ENCODE results near the gene CCNI2.
"Not testable (repeated sequence)": the region's sequence is repeated elsewhere in the genome, so short reads cannot be mapped to it uniquely, and the experiment has no call there.

CCNI2 gene

DNA sequence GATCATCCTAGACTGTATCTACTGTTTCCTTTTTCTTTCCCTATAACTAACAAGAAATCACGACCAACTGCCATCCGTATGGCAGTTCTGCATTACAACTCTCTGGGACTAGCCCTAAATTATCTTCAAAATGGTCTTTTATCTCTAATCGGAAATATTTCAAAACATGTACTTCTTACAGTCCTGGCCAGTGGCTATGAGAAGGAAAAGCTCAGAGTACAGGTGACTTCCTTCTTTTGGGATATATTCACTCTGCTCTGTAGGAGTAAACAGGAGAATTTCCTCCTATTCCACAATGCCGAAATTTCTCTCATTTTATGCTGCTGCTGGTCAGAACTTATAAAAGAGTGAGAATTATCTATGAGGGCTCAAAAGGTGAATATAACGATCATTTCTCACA lies 31.6 kb downstream of the CCNI2 start:
- no peak for DNase-seq

DNA sequence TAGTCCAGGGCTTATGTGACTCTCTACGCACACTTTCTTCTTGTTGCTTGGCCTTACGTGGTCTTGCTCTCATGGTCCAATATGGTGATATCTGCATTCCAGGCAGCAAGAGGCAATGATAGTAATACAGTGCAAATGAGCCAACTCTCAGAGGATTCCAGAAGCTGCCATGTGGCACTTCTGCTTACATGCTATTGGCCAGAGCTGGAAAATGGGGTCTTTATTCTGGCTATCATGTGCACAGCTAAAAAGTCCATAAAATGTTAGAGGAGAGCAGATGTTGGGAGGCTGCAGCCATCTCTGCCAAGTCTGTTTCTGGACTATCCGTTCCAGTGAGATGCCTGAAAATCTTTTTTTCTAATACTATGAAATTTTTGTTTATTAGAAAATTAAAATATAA lies 32.7 kb downstream of the CCNI2 start:
- peak in 39 of 56 donors; percentile 17 to 90 (median 60) for DNase-seq

GRCh38 chr5:132780577-132780976 lies 33.4 kb downstream of the CCNI2 start:
- no peak for DNase-seq

GRCh38 chr5:132781029-132781428 lies 33.8 kb downstream of the CCNI2 start:
- DNase-seq = no peak

DNA sequence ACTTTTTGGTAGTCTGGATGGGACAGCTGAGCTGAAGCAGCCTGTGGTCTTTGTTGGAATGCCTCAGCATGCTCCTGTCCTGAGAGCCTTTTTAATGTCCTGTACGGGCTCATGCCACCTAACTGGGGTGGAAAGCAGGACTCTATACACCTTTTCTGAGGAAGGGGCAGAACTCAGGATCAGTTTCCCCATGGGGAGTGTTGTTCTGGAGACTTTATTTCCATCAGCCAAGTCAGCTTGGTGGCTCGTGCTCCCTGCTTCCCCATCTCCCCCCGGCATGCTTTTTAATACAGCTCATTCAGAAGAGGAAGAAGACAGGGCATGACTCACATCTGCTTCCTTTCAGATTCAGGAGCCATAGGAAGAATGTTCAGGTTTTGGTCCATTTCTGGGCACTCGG lies 34.9 kb downstream of the CCNI2 start:
- DNase-seq = peak in 3 of 56 donors; percentile 21 to 41 (median 24)

DNA sequence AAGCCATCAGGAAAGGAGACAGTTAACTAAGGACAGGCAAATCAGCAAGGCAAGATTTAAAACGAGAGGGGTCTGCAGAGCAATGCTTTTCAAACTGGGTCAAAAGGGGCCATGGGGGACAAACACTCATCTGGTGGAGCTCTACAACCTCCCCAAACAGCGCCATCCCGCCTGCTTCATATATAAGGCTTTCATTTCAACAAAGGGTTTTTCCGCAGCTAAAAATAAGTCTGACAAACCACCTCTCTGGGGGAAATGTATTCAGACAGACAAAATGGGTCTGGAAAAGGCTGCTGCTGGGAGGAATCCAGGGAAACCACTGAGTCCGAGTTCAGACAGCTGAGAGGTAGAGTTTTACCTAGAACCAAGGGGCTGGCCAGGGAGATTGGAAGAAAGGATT lies 38.1 kb downstream of the CCNI2 start:
- DNase-seq = no peak

DNA sequence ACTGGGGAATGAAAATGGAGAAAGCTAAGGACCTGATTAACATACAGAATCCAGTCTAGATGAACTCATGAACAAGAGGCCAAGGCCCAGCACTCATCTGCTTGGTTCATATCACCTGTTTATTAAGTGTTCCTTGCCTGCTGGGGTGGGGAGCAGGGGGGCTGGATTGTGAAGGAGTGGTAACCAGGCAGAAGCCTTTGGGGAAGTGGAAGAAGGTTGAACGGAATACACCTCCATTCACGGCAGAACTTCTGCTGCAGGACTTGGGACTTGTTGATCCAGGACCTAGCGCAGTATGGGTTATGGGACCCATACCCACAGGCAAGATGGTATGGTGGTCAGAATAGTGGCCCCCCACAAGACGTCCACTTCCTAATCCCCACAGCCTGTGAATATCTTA lies 38.6 kb downstream of the CCNI2 start:
- DNase-seq = no peak

DNA sequence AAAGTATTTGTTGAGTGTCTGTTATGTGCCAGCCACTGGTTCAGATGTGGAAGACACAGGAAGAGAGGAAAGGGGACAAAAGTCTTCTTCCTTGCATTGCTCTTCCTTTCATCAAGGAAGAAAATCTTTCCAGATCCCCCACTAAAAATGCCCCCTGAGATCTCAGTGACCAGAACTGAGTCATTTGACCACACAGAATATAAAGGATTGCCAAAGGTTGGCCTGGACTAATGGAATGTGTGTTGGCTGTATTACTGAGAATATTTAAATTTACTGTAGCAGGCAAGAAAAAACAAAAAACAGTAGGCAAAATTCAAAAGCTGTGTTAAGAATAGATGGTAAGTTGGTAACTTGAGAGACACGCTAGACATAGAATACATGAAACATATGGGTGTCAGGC lies 39.9 kb downstream of the CCNI2 start:
- DNase-seq = no peak

GRCh38 chr5:132788508-132788907 lies 41.3 kb downstream of the CCNI2 start:
- no peak for DNase-seq

DNA sequence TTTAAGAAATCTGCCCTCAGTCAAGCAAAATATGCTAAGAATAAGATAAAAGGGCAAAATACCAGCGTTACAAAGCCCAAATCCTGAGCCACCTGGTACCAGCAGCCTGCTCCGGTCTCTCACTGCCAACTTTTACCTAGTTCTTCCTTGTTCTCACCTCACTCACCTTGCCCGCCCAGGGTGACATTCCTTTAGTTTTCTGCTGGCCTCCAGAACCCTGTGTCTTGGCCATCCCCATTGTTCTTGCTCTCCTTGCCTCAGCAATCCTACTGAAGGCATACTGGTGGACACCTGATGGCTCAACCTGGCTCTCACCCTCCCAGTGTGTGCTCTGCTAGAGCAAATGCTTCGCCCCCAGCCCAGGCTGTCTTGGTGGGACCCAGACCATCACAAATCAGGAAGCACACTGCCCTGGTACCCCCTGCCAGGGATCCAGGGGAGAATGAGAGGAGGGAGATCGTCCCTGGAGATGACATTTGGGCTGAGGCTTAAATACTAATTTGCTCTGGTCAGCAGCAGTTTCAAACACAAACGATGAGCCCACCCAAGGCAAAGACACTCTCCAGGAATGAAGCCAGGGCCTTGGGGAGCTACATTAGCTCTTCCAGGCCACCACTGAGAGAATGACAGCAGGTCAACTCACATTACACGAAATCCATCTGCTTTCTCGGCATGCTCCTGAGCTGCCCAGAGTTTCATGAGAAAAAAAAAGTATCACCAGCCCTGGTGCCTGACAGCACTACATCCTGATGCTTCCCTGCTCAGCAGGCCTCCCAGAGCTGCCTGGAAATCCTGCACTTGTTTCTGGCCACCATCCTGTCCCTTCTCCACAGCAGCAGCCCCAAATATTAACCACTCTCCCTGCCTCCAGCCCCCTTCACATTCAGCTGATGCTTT lies 42.0 kb downstream of the CCNI2 start:
- no peak for DNase-seq

DNA sequence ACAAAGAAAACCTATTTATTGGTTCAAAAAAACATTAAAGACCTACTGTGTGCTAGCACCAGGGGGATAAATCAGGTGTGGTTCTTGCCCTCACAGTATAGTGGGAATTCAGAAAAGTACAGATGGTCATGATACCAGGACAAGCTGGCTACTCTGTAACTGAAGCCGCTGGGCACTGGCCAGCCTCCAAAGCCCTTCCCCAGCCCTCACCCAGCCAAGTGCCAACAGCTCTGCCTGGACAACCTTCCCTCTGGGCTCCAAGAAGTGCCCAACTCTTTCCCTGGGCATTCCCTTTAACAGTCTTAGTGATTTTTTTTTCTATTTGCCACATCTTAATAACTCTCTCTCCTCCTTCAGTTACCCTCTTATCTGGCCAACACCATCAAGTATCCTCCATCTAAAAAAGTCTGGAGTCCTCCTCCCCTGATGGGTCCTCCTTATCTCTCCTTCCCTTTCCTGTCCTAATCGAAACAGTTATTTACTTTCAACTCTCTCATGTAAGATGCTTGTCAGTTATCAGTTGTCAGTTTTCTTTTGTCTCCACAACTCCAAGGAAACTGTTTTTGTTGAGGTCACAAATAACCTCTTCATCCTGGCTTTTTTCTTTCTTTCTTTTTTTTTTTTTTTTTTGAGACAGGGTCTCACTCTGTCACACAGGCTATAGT lies 43.1 kb downstream of the CCNI2 start:
- DNase-seq = peak in 19 of 56 donors; percentile 25 to 76 (median 49)

DNA sequence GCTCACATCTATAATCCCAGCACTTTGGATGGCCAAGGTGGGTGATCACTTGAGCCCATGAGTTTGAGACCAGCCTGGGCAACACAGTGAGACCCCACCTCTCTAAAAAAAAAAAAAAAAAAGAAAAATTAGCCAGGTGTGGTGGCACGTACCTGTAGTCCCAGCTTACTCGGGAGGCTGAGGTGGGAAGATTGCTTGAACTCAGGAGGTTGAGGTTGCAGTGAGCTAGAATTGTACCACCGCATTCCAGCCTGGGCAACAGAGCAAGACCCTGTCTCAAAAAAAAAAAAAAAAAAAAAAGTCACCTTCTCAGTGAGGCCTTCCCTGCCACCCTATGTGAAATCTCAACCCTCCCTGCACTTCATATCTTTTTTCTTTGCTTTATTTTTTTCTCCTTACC lies 43.8 kb downstream of the CCNI2 start:
- DNase-seq = no peak

DNA sequence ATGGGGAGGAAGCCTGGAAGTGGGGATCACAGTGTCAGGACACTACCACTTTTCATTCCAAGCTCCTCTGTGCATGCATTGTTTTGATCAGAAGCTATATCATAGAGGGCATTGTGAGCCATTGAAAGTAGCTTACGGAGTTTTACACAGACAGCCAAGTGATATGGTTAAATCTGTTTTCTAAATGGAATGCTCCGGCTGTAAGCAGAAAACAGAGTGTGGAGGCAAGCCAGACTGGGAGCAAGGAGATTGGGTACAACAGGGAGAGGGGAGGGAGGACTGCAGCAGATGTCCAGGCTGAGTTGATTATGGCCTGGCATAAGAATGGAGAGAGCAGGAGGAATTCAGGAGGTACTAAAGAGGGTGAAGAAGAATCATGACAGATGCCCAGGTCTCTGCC lies 50.4 kb downstream of the CCNI2 start:
- peak in 24 of 56 donors; percentile 32 to 76 (median 50) for DNase-seq

GRCh38 chr5:132799392-132799791 lies 52.2 kb downstream of the CCNI2 start:
- DNase-seq = no peak

DNA sequence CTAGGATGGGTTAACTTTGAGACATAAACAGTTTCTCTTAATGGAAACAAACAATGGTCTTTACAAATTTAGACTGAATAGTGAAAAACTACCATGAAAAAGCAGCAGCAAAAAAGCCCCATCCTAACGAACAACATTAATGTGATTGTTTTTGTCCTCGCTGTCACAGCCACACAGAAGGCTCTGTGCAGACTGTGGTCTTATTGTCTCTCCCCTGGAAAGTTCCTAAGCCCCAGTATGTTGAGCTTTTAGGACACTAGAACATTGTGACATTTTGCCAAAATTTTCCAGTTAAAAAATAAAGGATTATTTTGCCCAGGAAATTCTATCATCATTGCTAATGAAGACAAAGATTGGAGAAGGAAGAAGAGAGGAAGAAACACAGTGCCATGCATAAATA lies 53.3 kb downstream of the CCNI2 start:
- DNase-seq = peak in 21 of 56 donors; percentile 19 to 72 (median 50)

GRCh38 chr5:132802044-132802684 lies 54.9 kb downstream of the CCNI2 start:
- peak in 1 of 56 donors; percentile 26 for DNase-seq

DNA sequence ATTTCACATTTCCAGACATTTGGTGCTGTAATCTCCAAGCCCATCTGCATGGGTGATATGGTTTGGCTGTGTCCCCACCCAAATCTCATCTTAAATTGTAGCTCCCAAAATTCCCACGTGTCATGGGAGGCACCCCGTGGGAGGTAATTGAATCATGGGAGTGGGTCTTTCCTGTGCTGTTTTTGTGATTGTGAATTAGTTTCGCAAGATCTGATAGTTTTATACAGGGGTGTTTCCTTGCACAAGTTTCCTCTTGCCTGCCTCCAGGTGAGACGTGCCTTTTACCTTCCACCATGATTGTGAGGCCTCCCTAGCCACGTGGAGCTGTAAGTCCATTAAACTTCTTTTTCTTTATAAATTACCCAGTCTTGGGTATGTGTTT lies 55.5 kb downstream of the CCNI2 start:
- DNase-seq = not testable (repeated sequence)

Measured in amygdala (tissue), 56 donors.